ENCODE data around the gene C4BPB. TPM values are rescaled to one million over a fixed set of nuclear protein-coding genes. Genes with fewer than 3 reads are reported as not detected.

C4BPB gene
- total and polyA plus RNA-seq, 2 of the 4 experiments (the other 2 are of a cell fraction), result not detected

DNA sequence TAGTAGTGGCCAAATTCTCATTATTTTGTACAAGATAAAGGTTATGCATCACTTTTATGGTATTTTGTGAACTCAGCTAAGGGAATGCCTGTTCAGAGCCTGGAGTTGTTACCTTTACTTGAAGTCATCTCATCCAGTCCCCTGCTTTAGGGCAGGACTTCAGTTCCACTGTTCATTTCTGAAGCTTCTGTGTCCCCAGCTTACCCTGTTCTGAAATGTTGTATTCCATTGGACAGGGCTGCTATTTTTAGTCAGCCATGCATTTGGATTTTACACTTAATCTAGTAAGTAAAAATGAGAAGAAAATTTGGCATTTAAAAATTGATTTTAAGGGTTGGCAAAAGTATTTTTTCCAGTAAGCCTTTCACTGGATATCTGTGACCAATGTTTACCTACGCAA is 11.6 kb upstream of the C4BPB start:
- no peak overlapping the region for H3K14ac ChIP-seq (replicated peaks; ENCODE audit: low read depth, low read length)
- H3K18ac ChIP-seq (ENCODE audit: low read depth, low read length), result no peak overlapping the region
- no peak overlapping the region for H2AK9ac ChIP-seq (replicated peaks; ENCODE audit: low read depth, low read length, poor library complexity)
- no peaks in the 10 kb centered on the region for H3K9me3 ChIP-seq (ENCODE audit: control insufficient read depth, insufficient read depth, low read length)
- H3K4ac ChIP-seq (ENCODE audit: low read depth, low read length), result no peak overlapping the region
- no peak overlapping the region for H3K56ac ChIP-seq (ENCODE audit: extremely low read depth, insufficient read depth, low read length)
- dilution Hi-C loops (cut with HindIII; ENCODE audit: low sequenced_read_pairs, unreplicated experiment) (no loop called here), intact Hi-C loops (cut with micrococcal nuclease) (loop anchor here (2.0 to 10.0 kb wide), 6 partner anchors 26 to 470 kb away; partner anchors contain the start of gene YOD1), in situ Hi-C loops (cut with MboI; ENCODE audit: low sequenced_read_pairs) (loop anchor here (5.0 kb wide), 1 partner anchor 50 kb away; no protein-coding TSS in a partner anchor)
- ATAC-seq (ENCODE audit: low read depth) (no peak), DNase-seq (no peak)
- no peaks in the 10 kb centered on the region for H4K20me1 ChIP-seq (ENCODE audit: insufficient read depth, low read length)
- H2BK20ac ChIP-seq (ENCODE audit: low read depth, low read length), result no peak overlapping the region
- H3K36me3 ChIP-seq (ENCODE audit: control insufficient read depth, insufficient read depth, low read length), result no peaks in the 10 kb centered on the region
- no peak overlapping the region for H4K91ac ChIP-seq (ENCODE audit: insufficient read depth, low read depth, low read length)
- H2AFZ ChIP-seq (replicated peaks; ENCODE audit: low read length, poor library complexity), result no peak overlapping the region
- H2BK5ac ChIP-seq (ENCODE audit: low read depth, low read length, poor library complexity, severe bottlenecking), result no peak overlapping the region
- H3K4me1 ChIP-seq (ENCODE audit: control insufficient read depth, insufficient read depth, low read length), result no peaks in the 10 kb centered on the region
- H3K4me3 ChIP-seq (ENCODE audit: insufficient read depth, low read depth, low read length), result no peak overlapping the region
- no peak overlapping the region for H3K4me2 ChIP-seq (ENCODE audit: low read depth, low read length)
- peaks cover 3% of the 10 kb centered on the region; the same call in 1 of the 2 replicates for H3K27me3 ChIP-seq (ENCODE audit: control insufficient read depth, insufficient read depth, low read length)
- no peak overlapping the region for H3K27ac ChIP-seq (ENCODE audit: insufficient read depth, low read length)
- H3K9me1 ChIP-seq (ENCODE audit: insufficient read depth, low read length), result no peaks in the 10 kb centered on the region
- WGBS, 2 experiments (ENCODE audit: extremely low coverage in 2 of 2, insufficient read length in 1 of 2), result no CpG with 5 or more reads among the region's 1 CpG
- no peak overlapping the region for H2BK15ac ChIP-seq (ENCODE audit: low read depth, low read length)
- ChIA-PET CTCF (interaction anchor here (2.2 kb wide), 1 partner anchor 24 kb away, joined by 5 read pairs; the partner anchor contains the start of gene PFKFB2), POLR2A (ENCODE audit: unreplicated experiment) (no interaction called here)
- H3K79me1 ChIP-seq (ENCODE audit: low read depth in 1 of 2, low read length in 2 of 2), result no peaks in the 10 kb centered on the region
- no peak for TF ChIP-seq MAZ (IDR thresholded peaks at IDR 0.05; ENCODE audit: borderline replicate concordance, low read depth, low read length)
- no peak for TF ChIP-seq SMC3 (IDR thresholded peaks at IDR 0.05; ENCODE audit: low read depth, low read length)
- TF ChIP-seq, protein P1, sequence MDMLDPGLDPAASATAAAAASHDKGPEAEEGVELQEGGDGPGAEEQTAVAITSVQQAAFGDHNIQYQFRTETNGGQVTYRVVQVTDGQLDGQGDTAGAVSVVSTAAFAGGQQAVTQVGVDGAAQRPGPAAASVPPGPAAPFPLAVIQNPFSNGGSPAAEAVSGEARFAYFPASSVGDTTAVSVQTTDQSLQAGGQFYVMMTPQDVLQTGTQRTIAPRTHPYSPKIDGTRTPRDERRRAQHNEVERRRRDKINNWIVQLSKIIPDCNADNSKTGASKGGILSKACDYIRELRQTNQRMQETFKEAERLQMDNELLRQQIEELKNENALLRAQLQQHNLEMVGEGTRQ (IDR thresholded peaks at IDR 0.05; ENCODE audit: low read depth, low read length), result no peak
- TF ChIP-seq, protein P2, sequence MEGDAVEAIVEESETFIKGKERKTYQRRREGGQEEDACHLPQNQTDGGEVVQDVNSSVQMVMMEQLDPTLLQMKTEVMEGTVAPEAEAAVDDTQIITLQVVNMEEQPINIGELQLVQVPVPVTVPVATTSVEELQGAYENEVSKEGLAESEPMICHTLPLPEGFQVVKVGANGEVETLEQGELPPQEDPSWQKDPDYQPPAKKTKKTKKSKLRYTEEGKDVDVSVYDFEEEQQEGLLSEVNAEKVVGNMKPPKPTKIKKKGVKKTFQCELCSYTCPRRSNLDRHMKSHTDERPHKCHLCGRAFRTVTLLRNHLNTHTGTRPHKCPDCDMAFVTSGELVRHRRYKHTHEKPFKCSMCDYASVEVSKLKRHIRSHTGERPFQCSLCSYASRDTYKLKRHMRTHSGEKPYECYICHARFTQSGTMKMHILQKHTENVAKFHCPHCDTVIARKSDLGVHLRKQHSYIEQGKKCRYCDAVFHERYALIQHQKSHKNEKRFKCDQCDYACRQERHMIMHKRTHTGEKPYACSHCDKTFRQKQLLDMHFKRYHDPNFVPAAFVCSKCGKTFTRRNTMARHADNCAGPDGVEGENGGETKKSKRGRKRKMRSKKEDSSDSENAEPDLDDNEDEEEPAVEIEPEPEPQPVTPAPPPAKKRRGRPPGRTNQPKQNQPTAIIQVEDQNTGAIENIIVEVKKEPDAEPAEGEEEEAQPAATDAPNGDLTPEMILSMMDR (conservative IDR thresholded peaks at IDR 0.05; ENCODE audit: low read depth, low read length), result no peak
- TF ChIP-seq FOS (IDR thresholded peaks at IDR 0.05; ENCODE audit: low read depth, low read length), result no peak
- TF ChIP-seq NFE2L2 (IDR thresholded peaks at IDR 0.05; ENCODE audit: low read depth, low read length), result no peak
- TF ChIP-seq MXI1 (IDR thresholded peaks at IDR 0.05; ENCODE audit: borderline replicate concordance, low read depth, low read length), result no peak
- no peak for TF ChIP-seq RFX5 (IDR thresholded peaks at IDR 0.05; ENCODE audit: low read depth, low read length)
- TF ChIP-seq MAFK (IDR thresholded peaks at IDR 0.05; ENCODE audit: low read depth, low read length), result no peak
- TF ChIP-seq CHD1 (IDR thresholded peaks at IDR 0.05; ENCODE audit: low read depth, low read length), result no peak
- no peak for TF ChIP-seq BHLHE40 (IDR thresholded peaks at IDR 0.05; ENCODE audit: low read depth, low read length)
- TF ChIP-seq POLR2A (IDR thresholded peaks at IDR 0.05; ENCODE audit: low read depth, low read length), result no peak
- TF ChIP-seq, protein P3, sequence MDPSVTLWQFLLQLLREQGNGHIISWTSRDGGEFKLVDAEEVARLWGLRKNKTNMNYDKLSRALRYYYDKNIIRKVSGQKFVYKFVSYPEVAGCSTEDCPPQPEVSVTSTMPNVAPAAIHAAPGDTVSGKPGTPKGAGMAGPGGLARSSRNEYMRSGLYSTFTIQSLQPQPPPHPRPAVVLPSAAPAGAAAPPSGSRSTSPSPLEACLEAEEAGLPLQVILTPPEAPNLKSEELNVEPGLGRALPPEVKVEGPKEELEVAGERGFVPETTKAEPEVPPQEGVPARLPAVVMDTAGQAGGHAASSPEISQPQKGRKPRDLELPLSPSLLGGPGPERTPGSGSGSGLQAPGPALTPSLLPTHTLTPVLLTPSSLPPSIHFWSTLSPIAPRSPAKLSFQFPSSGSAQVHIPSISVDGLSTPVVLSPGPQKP (IDR thresholded peaks at IDR 0.05; ENCODE audit: borderline replicate concordance, low read depth, low read length), result no peak
- no peak for TF ChIP-seq RCOR1 (IDR thresholded peaks at IDR 0.05; ENCODE audit: insufficient replicate concordance, low read length)
- TF ChIP-seq RAD21 (IDR thresholded peaks at IDR 0.05; ENCODE audit: low read length), result no peak
- TF ChIP-seq CEBPB (IDR thresholded peaks at IDR 0.05; ENCODE audit: low read depth, low read length), result no peak
- no peak overlapping the region for H2AK5ac ChIP-seq (ENCODE audit: low read depth, low read length)
- no peak overlapping the region for H2BK120ac ChIP-seq (ENCODE audit: low read depth, low read length)
- no peak overlapping the region for H4K5ac ChIP-seq (ENCODE audit: low read depth, low read length)
- H3K9ac ChIP-seq (ENCODE audit: low read depth, low read length), result no peak overlapping the region
- BruUV-seq (replicated peaks), result no TSS peak
- no peak overlapping the region for H3K23ac ChIP-seq (ENCODE audit: low read depth, low read length)
- H4K8ac ChIP-seq (ENCODE audit: low read depth in 2 of 2, low read length in 2 of 2), result no peak overlapping the region
